CD4-positive, alpha-beta T cell (primary cell): Measurements from ENCODE around the gene RNF115. TPM values are rescaled to one million over a fixed set of nuclear protein-coding genes. Genes with fewer than 3 reads are reported as not detected.

ENCODE experiments used
- ATAC-seq: fragments of 200-7000 bp; cut with Tn5 transposase; one replicate; pipeline ENCODE4 v1.10.0; 2022; ENCODE audit warnings: mild to moderate bottlenecking; ENCODE audit not compliant: poor library complexity
- CTCF ChIA-PET: fragments of 350-600 bp; sonication (Branson Sonifier 250); formaldehyde crosslinking; loops from one replicate; lab custom pipeline; 2021; ENCODE audit warnings: antibody characterized with exemption, inconsistent platforms; lab: Charles Lee
- POLR2A ChIA-PET: fragments of 350-600 bp; sonication (Branson Sonifier 250); formaldehyde crosslinking; loops from one replicate; lab custom pipeline; 2021; ENCODE audit warnings: antibody characterized with exemption, inconsistent platforms; lab: Charles Lee
- DNase-seq, 14 experiments: peaks; one replicate each; pipeline ENCODE4 v3.0.0-alpha.2; 2013 to 2020; ENCODE audit warnings: mixed read lengths in 2 of 14
- H3K27ac ChIP-seq, 2 donors: one replicate each; pipeline versions ENCODE4 v1.5.1 to v1.7.0; 2013; ENCODE audit warnings: low read length in 2 of 2, low read depth in 1 of 2, mild to moderate bottlenecking in 1 of 2
- H3K27me3 ChIP-seq, 2 experiments: 1 replicate in 1 of 2; 2 replicates in 1 of 2; pipeline versions ENCODE4 v1.6.1 to v1.7.0; 2013; ENCODE audit warnings: low read length in 2 of 2, control low read depth in 1 of 2, mild to moderate bottlenecking in 1 of 2, moderate library complexity in 1 of 2; ENCODE audit not compliant: insufficient read depth in 2 of 2, control insufficient read depth in 1 of 2
- H3K36me3 ChIP-seq: one replicate; pipeline ENCODE4 v1.6.1; 2013; ENCODE audit warnings: low read length, control low read depth; ENCODE audit not compliant: insufficient read depth
- H3K4me1 ChIP-seq: one replicate; pipeline ENCODE4 v1.6.1; 2013; ENCODE audit warnings: low read length, control low read depth; ENCODE audit not compliant: insufficient read depth
- H3K4me3 ChIP-seq: one replicate; pipeline ENCODE4 v1.5.1; 2013; ENCODE audit warnings: mild to moderate bottlenecking, low read length, moderate library complexity
- H3K9me3 ChIP-seq, 2 experiments: 1 replicate in 1 of 2; 2 replicates in 1 of 2; pipeline versions ENCODE4 v1.6.1 to v1.7.0; 2013; ENCODE audit warnings: low read length in 2 of 2, mild to moderate bottlenecking in 2 of 2, control low read depth in 1 of 2, moderate library complexity in 1 of 2; ENCODE audit not compliant: control insufficient read depth in 1 of 2, insufficient read depth in 1 of 2
- H3K27ac Mint-ChIP-seq: one replicate; pipeline ENCODE4 v1.8.0; 2020; ENCODE audit warnings: mixed read lengths
- H3K27me3 Mint-ChIP-seq: one replicate; pipeline ENCODE4 v1.8.0; 2021; ENCODE audit warnings: mixed read lengths
- H3K36me3 Mint-ChIP-seq: one replicate; pipeline ENCODE4 v1.8.0; 2021; ENCODE audit warnings: low read depth, mixed read lengths
- H3K4me1 Mint-ChIP-seq: one replicate; pipeline ENCODE4 v1.8.0; 2021; ENCODE audit warnings: low read depth, mixed read lengths
- H3K4me3 Mint-ChIP-seq: one replicate; pipeline ENCODE4 v1.8.0; 2020; ENCODE audit warnings: mild to moderate bottlenecking, mixed read lengths
- H3K9me3 Mint-ChIP-seq: one replicate; pipeline ENCODE4 v1.8.0; 2020; ENCODE audit warnings: mixed read lengths
- intact Hi-C, 2 experiments: fragments of 100-400 bp; cut with DNase I in 1 of 2; cut with micrococcal nuclease in 1 of 2; formaldehyde crosslinking; loops; one replicate each; pipeline versions ENCODE4 v1.15.1 to v1.9.0; 2023 to 2025; cut with DNase I, micrococcal nuclease
- total RNA-seq, 174 experiments: library from RNA in 2 of 174; stranded (reverse) in 2 of 174; gene quantifications; one replicate each; pipeline ENCODE4 v1.2.3 and lab custom pipeline; 2021 to 2026
- TF ChIP-seq, protein P1 (sequence below): fragments of 200-600 bp; IDR thresholded peaks from one replicate; pipeline ENCODE4 v1.8.0; 2022; ENCODE audit warnings: antibody characterized with exemption, mild to moderate bottlenecking

RNF115 gene
- total RNA-seq, 2 experiments from 2014 or later, result 11.4 to 11.9 TPM

DNA sequence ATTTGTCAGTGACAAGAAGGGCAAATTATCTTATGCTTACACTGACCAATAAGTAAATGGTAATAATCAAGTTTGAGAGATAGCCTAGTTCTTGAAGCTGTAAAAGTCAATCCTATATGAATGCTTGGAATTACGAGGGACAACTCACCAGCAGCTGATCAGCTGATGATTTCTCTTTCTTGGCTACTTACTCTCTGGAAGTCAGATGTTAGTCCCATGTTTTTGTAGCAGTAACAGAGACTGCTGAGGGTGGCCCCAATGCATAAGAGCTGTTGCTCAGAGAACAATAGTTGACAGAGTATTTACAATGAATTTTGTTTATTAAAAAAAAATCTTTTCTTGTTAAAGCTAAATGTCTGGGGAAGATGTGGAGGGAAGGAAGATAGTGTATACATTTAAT is 65.3 kb downstream of the RNF115 start:
- peaks cover 0 to 8% of the 10 kb centered on the region in 2 experiments for H3K9me3 ChIP-seq
- H3K36me3 ChIP-seq, result peaks cover 29% of the 10 kb centered on the region
- Mint-ChIP-seq H3K27ac (no peak overlapping the region), H3K9me3 (no peaks in the 10 kb centered on the region), H3K4me3 (no peak overlapping the region), H3K27me3 (no peaks in the 10 kb centered on the region), H3K36me3 (peaks cover 79% of the 10 kb centered on the region), H3K4me1 (no peaks in the 10 kb centered on the region)
- POLR2A ChIA-PET, result interaction anchor here (1.3 kb wide), 1 partner anchor 15 kb away, joined by 3 read pairs; no protein-coding TSS in a partner anchor
- DNase-seq (no peak), ATAC-seq (no peak)
- H3K4me1 ChIP-seq, result no peaks in the 10 kb centered on the region
- CTCF ChIA-PET, result interaction anchor here (0.7 kb wide), 1 partner anchor 33 kb away, joined by 3 read pairs; no protein-coding TSS in a partner anchor
- H3K27ac ChIP-seq, result no peak overlapping the region
- intact Hi-C loops, result no loop called here
- no peaks in the 10 kb centered on the region for H3K27me3 ChIP-seq
- H3K4me3 ChIP-seq, result no peak overlapping the region
- TF ChIP-seq, protein P1, sequence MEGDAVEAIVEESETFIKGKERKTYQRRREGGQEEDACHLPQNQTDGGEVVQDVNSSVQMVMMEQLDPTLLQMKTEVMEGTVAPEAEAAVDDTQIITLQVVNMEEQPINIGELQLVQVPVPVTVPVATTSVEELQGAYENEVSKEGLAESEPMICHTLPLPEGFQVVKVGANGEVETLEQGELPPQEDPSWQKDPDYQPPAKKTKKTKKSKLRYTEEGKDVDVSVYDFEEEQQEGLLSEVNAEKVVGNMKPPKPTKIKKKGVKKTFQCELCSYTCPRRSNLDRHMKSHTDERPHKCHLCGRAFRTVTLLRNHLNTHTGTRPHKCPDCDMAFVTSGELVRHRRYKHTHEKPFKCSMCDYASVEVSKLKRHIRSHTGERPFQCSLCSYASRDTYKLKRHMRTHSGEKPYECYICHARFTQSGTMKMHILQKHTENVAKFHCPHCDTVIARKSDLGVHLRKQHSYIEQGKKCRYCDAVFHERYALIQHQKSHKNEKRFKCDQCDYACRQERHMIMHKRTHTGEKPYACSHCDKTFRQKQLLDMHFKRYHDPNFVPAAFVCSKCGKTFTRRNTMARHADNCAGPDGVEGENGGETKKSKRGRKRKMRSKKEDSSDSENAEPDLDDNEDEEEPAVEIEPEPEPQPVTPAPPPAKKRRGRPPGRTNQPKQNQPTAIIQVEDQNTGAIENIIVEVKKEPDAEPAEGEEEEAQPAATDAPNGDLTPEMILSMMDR, result no peak

- H3K27ac ChIP-seq, result no peak overlapping the region
- H3K27me3 ChIP-seq, result no peaks in the 10 kb centered on the region
- H3K27me3 Mint-ChIP-seq, result no peaks in the 10 kb centered on the region
- no peaks in the 10 kb centered on the region for H3K4me1 ChIP-seq
- no peaks in the 10 kb centered on the region for H3K9me3 Mint-ChIP-seq
- H3K4me3 ChIP-seq, result no peak overlapping the region
- H3K27ac Mint-ChIP-seq, result no peak overlapping the region
- no peak overlapping the region for H3K4me3 Mint-ChIP-seq
- DNase-seq, result no peak
- intact Hi-C loops, result no loop called here
- H3K36me3 Mint-ChIP-seq, result peaks cover 79% of the 10 kb centered on the region
- peaks cover 0 to 8% of the 10 kb centered on the region in 2 experiments for H3K9me3 ChIP-seq
- ChIA-PET CTCF (interaction anchor here (0.7 kb wide), 1 partner anchor 33 kb away, joined by 3 read pairs; no protein-coding TSS in a partner anchor), POLR2A (no interaction called here)
- TF ChIP-seq, protein P1, result no peak
- no peaks in the 10 kb centered on the region for H3K4me1 Mint-ChIP-seq
- ATAC-seq, result no peak
- peaks cover 29% of the 10 kb centered on the region for H3K36me3 ChIP-seq
Measured at GRCh38 chr1:145758116-145758515, 65.8 kb downstream of the RNF115 start.

DNA sequence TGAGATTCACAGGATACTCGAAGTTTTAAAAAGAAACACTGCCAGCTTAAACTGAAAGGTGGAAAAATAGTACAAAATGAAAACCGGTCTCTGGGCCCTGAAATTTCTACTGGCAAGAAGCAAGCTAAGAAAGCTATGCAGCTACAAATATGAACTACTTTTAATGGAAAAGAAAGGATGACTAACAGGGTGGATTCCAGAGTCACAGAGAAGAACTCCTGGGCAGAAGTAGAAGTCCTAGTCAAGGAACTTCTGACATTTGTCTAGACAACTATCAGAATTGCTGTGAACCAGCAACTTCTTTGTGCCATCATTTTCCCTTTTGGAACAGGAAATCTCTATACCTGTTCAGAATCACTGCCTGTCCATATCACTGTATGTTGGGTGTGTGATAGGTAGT is 66.5 kb downstream of the RNF115 start:
- no peaks in the 10 kb centered on the region for H3K27me3 ChIP-seq
- H3K36me3 ChIP-seq, result peaks cover 30% of the 10 kb centered on the region
- H3K27me3 Mint-ChIP-seq, result no peaks in the 10 kb centered on the region
- TF ChIP-seq, protein P1, result no peak
- peaks cover 0 to 8% of the 10 kb centered on the region in 2 experiments for H3K9me3 ChIP-seq
- ATAC-seq (no peak), DNase-seq (no peak)
- ChIA-PET CTCF (no interaction called here), POLR2A (no interaction called here)
- H3K27ac ChIP-seq, result no peak overlapping the region
- H3K36me3 Mint-ChIP-seq, result peaks cover 78% of the 10 kb centered on the region
- no peaks in the 10 kb centered on the region for H3K4me1 ChIP-seq
- no peaks in the 10 kb centered on the region for H3K9me3 Mint-ChIP-seq
- intact Hi-C loops, result no loop called here
- H3K4me3 Mint-ChIP-seq, result no peak overlapping the region
- no peak overlapping the region for H3K4me3 ChIP-seq
- H3K27ac Mint-ChIP-seq, result no peak overlapping the region
- H3K4me1 Mint-ChIP-seq, result no peaks in the 10 kb centered on the region
